ENCODE results near the gene GSTT2.
A peak's percentile ranks its signal among the peaks of the same experiment; 100 is the strongest.

The GSTT2 gene

DNA sequence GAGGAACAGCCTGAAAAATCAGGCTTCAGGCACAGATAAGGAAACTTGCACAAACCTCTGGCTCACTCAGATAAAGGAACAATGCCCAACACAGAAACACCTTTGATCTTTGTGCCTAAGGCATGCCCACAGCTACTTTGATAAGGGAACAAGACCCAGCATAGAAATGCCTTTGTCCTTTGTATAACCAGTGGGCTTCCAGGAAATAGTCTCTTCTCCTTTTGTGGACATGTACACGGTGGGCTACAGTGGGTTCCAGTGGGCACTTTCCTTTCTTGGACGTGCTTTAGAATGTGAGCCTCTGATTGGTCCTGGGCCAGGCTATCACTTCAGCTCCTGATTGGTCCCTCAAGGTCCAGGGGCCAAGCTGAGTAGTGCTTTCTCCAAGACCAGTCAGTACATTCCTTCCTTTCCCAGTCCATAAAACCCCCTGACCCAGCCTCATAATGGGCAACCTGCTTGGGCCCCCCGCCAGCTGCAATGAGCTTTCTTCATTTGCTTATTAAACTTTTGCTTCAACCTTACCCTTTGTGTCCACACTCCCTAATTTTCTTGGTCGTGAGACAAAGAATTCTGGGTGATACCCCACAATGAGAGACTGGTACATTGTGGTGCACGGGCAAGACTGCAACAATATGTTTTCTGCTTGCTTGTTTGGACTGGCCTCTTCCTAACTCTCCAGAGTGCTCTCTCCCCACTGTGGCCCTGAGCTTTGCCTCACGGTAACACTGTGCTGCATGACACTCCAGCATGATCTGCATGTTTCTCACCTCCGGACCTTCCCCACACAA, 29.5 kb downstream of the GSTT2 start:
- DNase-seq, result no peak

DNA sequence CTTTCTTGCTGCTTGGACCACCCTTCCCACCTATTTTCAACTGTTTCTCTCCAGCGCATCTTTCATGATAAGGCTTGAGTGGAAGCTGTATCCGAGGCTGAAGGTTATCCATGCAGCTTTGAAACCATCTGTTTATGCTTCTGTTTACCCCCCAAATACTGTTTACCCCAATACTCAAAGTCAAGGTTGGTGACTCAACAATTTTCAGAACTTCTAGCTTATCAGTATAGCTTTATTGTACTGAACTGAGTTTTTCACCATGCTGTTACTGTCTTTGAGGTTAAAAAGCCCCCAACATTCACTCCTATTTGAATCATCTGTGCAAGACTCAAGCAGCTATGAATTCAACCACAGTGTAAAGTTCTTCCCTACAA, 30.1 kb downstream of the GSTT2 start:
- no peak for DNase-seq

DNA sequence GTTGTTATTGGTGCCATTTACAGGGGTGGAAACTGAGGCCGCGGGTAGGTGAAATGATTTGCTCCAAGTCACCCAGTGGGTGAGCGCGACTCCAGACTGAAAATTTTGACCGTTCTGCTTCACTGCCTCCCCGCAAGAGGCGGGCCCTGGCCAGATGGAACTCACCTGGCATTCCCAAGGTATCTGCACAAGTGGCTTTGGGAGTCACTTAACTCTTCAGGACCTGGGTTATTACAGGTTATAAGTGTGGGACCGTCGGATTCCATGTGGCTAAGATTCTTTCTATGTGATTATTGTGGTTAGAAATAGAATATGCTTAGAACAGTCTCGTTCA, 31.8 kb downstream of the GSTT2 start:
- no peak for DNase-seq

DNA sequence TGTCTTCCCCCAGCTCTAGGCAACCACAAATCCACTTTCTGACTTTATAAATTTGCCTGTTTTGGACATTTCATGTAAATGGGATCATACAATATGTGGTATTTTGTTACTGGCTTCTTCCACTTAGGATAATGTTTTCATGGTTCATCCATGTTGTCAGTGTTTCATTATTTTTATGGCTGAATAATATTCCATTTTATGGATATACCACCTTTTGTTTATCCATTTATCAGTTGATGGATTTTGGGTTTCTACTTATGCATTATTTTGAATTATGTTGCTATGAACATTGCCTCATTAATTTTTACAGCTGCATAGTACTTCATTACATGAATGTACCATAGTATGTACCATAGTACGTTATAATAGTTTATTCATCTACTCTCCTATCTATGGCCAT, 36.2 kb downstream of the GSTT2 start:
- no peak for DNase-seq

DNA sequence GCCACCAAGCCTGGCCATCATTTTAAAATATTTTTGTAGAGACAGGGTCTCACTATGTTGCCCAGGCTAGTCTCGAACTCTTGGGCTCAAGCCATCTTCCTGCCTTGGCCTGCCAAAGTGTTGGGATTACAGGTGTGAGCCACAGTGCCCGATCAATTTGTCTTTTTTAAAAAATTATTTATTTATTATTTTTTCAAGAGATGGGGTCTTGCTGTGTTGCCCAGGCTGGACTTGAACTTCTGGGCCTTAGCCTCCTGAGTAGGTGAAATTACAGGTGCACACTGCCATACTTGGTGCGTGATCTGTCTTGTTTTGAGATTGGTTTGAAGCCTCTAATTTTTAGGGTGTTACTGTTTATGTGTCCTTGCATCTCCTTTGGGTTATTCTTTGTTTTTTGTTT, 41.4 kb downstream of the GSTT2 start:
- DNase-seq, result no peak

DNA sequence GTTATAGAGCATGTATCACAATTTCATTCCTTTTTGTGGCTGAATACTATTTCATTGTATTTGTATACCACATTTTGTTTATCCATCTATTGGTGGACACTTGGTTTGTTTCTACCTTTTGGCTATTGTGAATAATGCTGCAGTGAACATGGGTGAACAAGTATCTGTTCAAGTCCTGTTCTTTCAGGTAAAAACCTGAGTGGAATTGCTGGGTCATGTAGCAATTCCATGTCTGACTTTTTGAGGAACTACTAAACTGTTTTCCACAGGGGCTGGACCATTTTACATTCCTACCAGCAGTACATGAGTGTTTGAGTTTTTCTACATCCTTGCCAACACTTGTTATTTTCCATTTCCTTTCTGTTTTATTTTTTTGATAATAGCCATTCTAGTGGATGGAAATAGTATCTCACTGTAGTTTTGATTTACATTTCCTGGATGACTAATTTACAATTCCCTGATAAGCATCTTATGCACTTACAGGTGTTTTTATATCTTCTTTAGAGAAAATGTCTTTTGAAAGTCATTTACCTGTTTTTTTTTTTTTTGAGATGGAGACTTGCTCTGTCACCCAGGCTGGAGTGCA, 43.4 kb downstream of the GSTT2 start:
- no peak for DNase-seq

DNA sequence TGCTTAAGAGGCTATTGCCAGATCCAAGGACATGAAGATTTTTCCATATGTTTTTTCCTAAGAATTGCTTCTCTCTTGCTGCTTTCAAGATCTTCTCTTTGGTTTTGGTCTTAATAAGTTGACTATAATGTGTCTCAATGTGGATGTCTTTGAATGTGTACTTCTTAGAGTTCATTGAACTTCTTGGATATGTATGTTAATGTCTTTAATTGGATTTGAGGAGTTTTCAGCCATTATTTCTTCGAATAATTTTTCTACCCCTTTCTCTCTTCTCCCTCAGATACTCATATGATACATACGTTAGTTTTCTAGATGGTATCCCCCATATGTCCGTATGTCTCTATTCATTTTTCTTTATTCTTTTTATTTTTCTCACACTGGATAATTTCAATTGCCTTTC, 44.4 kb downstream of the GSTT2 start:
- DNase-seq, result no peak

DNA sequence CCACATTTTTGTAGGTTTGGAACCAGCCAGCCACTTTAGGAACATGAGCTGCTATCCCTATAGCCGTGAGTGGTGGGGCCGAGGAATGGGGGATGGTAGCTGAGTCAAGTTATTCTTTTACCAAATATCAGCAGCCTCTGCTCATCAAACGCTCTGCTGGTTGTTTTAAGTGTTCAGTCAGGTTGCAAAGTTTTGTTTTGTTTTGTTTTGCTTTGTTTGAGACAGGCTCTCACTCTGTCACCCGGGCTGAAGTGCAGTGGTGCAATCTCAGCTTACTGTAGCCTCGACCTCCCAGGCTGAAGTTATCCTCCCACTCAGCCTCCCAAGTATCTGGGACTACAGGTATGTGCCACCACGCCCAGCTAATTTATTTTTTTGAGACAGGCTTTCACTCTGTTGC, 45.5 kb downstream of the GSTT2 start:
- DNase-seq, result no peak

DNA sequence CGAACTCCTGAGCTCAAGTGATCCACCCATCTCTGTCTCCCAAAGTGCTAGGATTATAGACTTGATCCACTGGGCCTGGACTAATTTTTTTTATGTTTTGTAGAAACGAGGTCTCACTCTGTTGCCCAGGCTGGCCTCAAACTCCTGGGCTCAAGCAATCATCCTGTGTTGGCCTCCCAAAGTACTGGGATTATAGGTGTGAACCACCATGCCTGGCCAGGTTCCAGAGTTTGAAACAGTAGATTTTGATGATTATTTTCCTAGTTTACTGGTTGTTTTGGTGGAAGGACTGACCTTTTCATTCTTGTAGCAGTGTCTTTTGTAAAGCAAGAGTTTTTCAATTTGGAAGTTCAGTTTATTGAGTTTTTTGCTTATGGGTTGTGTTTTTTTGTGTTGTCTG, 46.1 kb downstream of the GSTT2 start:
- DNase-seq, result no peak

DNA sequence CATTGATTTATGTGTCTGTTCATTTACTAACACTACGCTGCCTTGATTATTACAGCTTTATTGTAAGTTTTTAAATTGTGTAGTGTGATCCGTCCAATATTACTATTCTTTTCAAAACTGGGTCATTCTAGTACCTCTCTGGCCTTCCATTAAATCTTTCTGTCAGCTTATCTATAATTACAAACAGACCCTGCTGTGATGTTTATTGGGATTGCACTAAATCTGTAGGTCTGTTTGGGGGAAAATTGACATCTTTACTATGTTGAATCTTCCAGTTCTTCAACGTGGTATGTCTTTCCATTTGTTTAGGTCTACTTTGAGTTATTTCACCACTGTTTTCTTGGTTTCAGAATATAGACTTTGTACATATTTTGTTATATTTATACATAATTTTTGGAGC, 46.8 kb downstream of the GSTT2 start:
- no peak for DNase-seq

DNA sequence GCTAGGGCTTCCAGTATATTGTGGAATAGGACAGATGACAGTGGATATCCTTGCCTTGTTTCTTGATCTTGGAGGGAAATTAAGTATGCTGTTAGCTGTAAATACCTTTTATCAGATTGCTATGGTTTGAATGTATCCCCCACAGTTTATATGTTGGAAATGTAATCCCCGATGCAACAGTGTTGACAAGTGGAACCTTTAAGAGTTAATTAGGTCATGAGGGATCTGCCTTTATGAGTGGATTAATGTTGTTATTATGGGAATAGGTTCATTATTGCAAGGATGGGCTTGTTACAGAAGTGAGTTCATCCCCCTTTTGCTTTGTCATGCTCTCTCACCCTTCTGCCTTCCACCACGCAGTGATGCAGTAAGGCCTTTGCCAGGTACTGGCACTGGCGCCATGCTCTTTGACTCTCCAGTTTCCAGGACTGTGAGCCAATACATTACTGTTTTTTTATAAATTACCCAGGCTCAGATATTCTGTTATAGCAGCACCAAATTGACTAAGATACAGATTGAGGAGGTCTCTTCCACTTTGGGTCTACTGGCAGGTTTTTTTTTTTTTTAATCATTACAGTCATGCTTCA, 47.5 kb downstream of the GSTT2 start:
- no peak for DNase-seq

DNA sequence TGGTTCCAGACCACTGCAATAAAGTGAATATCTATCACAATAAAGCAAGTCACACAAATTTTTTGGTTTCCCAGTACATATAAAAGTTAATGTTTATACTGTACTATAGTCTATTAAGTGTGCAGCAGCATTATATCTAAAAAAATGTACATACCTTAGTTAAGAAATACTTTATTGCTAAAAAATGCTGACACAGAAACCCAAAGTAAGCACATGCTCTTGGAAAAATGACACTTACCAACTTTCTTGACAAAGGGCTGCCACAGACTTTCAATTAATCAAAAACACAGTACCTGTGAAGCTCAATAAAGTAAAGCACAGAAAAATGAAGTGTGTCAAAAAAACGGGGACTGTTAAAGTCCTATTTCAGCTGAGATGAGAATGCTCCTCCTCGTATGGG, 48.1 kb downstream of the GSTT2 start:
- no peak for DNase-seq

DNA sequence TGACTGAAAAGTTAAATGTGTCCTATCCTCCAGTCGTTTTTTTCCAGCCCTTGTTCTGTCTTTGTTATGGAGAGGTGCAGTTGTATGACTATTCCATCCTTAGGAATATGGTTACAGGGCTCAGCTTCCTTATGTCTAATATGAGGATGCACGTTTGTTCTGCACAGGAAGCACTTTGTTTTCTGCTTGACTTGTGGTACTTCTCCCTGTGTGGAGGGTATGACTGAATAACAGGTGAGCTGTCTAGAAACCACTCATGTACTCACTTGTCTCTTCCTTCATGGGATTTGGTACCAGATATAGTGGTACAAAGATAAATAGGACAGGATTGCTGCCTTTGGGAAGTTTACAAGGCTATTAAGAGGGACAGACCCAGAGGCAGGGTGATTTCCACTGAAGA, 48.6 kb downstream of the GSTT2 start:
- no peak for DNase-seq

DNA sequence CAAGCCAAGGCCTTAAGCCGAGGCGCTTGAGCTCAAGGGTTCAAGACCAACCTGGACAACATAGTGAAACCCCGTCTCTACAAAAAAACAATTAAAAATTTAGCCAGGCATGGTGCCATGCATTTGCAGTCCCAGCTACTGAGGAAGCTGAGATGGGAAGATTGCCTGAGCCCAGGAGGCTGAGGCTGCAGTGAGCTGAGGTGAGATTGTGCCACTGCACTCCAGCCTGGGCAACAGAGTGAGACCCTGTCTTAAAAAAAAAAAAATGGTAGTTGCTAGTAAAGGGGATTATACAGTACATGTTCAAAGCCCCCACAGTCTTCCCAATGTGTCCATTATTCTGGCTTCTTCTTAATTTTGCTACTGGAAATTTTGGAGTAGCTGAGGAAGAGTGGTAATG, 49.4 kb downstream of the GSTT2 start:
- DNase-seq, result no peak

DNA sequence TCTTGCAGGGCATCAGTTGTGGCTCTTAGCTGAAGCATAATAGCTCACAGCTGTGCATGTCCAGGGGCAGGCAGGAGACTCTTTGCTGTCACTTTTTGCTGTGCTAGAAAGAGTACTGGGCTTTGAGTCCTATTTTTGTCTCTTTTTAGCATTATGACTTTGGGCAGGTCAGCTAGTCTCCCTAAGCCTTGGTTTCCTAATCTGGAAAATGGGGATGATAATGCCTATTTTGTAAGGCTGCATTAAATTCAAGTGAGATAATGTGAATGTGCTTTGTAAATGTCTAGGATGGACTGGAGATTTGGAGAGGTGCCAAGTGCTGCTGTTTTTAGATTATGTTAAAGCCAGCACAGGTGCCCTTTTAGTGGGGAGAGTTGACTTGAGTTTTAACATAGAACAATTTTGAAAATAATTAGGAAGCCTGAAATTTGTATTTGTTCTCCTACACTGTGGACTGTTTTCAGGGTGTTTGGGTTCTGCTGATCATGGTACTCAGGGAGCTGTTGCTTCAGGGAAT, 50.3 kb downstream of the GSTT2 start:
- DNase-seq, result peak in 1 of 2 experiments; percentile 5

Measured in SHP77 (cell line).